HG03571 (cell line): ENCODE measurements around the gene SLC44A1.

Experiments used
- ATAC-seq: cut with Tn5 transposase; IDR thresholded peaks from one replicate; pipeline ENCODE4 v1.9.1; 2021; ENCODE audit not compliant: unreplicated experiment

Gene SLC44A1

GRCh38 chr9:105455836-105456475, 211.5 kb downstream of the SLC44A1 start:
- ATAC-seq, result no peak

DNA sequence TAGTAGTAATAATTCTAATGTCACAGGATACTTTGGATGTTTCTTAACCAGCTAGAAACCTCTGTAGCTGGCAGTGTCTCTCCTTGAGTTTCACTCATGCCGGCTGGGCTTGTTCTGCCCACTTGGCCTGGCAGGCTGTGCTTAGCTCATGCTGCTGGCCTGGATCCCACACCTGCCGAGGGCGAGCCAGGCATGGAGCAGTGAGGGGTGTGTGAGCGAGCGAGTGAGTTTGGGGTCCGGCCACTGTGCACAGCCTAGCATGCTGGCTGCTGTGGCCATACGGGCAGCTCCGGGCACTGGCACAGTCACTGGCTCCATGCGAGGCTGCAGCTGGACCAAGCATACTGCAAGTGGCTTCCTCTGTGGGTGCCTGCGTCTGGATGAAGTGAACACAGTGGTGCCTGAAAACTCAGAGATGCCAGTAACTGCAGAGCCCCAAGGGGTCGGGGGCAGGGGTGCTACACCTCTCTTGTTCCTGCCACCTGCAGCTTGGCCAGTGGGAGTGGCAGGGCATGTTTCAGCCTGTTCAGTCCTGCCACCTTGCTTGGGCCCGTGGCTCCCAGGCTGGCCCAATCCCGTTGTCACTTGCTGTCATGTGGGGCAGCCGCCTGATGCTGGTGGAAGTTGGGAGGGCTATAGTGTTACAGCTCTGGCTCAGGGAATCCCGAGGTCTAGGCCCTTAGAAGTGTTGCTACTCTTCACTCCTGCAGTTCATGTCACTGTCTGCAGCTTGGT, 213.3 kb downstream of the SLC44A1 start:
- ATAC-seq, result no peak

DNA sequence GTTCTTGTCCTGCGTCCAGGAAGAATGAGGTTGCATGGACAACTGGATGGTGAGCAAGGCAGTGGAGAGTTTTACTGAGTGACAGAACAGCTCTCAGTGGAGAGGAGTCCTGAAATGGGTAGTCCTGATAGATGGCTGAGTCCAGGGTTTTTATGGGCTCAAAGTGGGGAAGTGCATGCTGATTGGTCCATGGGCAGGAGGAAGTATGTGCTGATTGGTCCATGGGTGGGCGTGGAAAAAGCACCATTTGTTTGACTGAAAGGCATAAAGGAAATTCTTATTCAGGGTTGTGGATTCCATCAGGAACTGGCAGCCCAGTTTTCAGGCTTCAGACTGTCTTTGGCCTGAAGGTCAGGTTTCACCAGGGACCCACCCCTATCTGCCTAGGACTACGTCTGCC, 214.0 kb downstream of the SLC44A1 start:
- no peak for ATAC-seq

- no peak for ATAC-seq
These were observed 214.9 kb downstream of the SLC44A1 start for GRCh38 chr9:105459336-105459735.

- no peak for ATAC-seq
These were observed 222.5 kb downstream of the SLC44A1 start for GRCh38 chr9:105466898-105467455.

- no peak for ATAC-seq
These were observed 224.4 kb downstream of the SLC44A1 start for GRCh38 chr9:105468875-105469274.

- ATAC-seq, result no peak
These were observed 228.8 kb downstream of the SLC44A1 start for GRCh38 chr9:105473221-105473620.

- no peak for ATAC-seq
These were observed 230.9 kb downstream of the SLC44A1 start for GRCh38 chr9:105475302-105475701.

GRCh38 chr9:105479846-105480245, 235.4 kb downstream of the SLC44A1 start:
- no peak for ATAC-seq

GRCh38 chr9:105483618-105484017, 239.2 kb downstream of the SLC44A1 start:
- ATAC-seq, result peak; percentile 59

DNA sequence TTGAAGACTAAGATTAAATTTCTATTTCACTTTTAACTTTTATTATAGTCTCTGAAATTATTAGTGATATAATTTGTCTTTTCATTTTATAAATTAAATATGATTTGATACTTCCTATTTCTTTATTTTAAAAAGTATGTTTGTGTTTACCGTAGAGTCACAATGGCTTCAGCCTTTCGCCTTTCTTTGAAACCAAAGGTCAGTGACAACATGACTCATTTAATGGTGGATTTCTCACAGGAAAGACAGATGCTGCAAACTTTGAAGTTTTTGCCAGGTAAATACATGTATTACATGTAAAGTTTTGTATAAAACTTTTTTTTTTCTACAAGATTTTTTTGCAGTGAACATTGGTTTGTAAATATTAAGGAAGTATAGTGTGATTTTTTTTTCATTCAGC, 239.8 kb downstream of the SLC44A1 start:
- no peak for ATAC-seq

GRCh38 chr9:105485131-105485530, 240.7 kb downstream of the SLC44A1 start:
- no peak for ATAC-seq
